GM18505 (cell line): ENCODE results near the gene SCAPER.

Experiments used
- ATAC-seq: cut with Tn5 transposase; IDR thresholded peaks from one replicate; pipeline ENCODE4 v1.9.1; 2021; ENCODE audit not compliant: unreplicated experiment
- POLR2A ChIP-seq: IDR thresholded peaks from 4 replicates; pipeline ENCODE4 v1.6.1; 2011; ENCODE audit warnings: borderline replicate concordance; ENCODE audit not compliant: insufficient read depth, insufficient read length; ENCODE audit errors: extremely low read depth

SCAPER gene

GRCh38 chr15:76366714-76367113 is 538.4 kb downstream of the SCAPER start:
- ATAC-seq: no peak
- TF ChIP-seq POLR2A: no peak

DNA sequence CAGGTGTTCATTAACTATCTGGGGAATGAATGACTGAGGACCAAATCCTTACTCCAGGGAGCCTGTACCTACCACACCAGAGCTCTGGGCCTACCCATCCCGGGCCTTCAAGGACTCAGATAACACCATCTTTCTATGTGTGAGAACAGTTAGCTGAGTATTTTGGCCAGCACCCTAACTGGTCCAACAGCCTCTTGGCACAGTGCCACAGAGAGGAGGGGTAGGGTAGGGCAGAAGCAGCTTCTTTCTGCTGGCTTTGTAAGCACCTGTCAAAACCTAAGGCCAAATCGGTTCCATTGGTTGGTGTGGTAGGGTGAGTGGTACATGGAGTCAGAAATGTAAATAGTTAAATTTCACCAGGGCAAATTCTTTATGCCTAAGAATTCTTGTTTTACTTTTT is 541.9 kb downstream of the SCAPER start:
- no peak for ATAC-seq
- no peak for TF ChIP-seq POLR2A

GRCh38 chr15:76360416-76360815 is 544.7 kb downstream of the SCAPER start:
- no peak for ATAC-seq
- TF ChIP-seq POLR2A: no peak

DNA sequence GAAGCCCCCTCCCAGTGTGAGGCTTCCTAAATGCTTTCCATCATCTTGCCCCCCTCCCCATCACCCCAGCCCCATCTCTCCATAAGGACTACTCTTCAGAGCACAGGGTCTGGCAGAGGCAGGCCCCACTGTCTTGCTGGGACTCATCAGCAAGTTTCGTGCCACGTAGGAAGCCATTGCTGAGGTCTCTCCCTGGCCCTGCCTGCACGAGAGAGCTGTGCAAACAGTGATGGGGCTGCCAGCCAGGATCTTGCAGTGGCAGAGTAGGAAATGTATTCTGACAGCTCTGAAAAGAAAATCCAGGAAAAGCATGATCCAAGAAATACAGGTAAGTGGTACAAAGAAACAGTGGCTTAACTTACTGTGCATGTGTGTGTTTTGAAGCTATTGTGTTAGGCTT is 546.0 kb downstream of the SCAPER start:
- TF ChIP-seq POLR2A: no peak
- ATAC-seq: no peak

GRCh38 chr15:76358453-76358852 is 546.7 kb downstream of the SCAPER start:
- no peak for ATAC-seq
- TF ChIP-seq POLR2A: no peak

- no peak for ATAC-seq
- TF ChIP-seq POLR2A: no peak
Measured at GRCh38 chr15:76354823-76355440, 550.2 kb downstream of the SCAPER start.

DNA sequence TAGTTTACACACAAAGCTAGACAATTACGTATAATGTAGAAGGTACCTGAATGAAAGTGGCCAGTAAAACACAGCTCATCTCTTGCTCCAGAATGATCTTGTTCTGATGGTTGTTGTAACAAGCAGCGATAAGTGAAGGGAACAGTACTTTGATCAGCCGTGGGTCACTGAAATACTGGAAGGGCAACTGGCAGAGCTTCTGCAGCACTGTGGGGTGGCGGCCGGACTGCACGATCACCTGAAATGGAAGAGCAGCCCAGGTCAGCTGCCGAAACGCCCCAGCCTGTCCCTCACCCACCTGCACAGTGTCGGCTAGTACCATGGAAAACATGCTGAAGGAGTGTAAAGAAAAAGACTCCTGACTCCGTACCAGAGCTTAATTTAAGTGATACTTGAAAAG is 551.2 kb downstream of the SCAPER start:
- no peak for ATAC-seq

GRCh38 chr15:76353023-76353577 is 552.0 kb downstream of the SCAPER start:
- ATAC-seq: no peak
- no peak for TF ChIP-seq POLR2A

More for the DNA sequence above, 551.2 kb downstream of the SCAPER start:
- no peak for TF ChIP-seq POLR2A

DNA sequence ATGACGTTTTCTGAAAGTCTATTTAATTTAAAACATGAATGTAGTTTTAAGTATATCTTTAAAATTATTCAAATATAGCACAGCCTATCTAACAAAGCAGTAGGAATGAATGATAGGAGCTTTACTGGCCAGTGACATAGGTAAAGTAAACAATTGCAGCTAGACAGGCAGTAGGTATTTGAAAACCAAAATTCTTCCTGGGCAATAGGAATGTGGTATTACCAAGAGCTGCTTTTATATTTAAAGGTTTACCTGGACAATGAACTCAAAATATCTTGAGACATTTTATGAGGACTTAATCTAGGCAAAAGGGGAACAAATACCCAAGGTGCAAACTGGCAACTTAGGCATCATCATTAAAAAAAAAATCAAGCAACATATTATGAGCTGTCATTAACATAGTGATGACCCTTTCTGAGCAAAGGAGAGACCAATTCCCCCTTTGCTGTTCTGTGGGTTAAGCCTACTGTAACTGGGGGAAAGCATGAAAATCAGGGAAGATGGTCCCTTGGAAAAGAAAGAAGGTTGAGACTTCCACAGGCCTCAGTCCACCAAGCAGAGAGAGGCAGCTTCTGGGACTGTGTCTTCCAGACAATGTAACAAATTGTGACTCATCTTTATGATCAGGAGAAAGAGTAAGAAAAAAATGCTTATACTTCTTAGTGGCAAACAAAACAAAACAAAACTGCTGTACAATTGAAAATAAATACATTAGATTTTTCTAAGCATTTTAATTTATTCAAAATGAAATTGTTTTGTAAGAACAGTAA is 555.7 kb downstream of the SCAPER start:
- ATAC-seq: no peak
- TF ChIP-seq POLR2A: no peak

DNA sequence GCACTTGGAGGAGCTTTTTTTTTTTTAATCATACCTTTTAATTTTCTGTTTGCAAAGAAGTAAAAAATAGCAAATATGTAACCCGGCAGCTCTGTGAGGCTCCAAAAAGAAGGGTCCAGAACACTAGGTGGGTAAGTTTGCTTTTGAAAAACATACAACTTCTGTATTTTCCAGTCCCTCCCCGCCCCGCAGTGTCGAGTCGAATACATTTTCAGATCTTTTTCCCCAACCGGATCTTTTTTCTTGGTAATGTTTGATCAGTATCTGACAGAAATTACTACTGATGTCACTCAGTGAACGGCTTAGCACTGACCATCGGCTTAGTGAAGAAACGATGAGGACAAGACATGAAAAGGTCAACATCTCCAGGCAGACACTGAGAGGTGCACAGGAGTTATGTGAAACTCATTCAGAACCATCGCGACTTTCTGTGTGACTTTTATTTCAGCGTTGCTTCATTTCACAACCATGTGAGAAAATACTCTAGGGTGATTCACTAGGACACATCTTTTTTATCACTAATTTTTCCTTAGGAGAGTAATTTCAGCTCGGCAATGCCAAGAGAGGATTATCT is 557.6 kb downstream of the SCAPER start:
- no peak for ATAC-seq
- no peak for TF ChIP-seq POLR2A

DNA sequence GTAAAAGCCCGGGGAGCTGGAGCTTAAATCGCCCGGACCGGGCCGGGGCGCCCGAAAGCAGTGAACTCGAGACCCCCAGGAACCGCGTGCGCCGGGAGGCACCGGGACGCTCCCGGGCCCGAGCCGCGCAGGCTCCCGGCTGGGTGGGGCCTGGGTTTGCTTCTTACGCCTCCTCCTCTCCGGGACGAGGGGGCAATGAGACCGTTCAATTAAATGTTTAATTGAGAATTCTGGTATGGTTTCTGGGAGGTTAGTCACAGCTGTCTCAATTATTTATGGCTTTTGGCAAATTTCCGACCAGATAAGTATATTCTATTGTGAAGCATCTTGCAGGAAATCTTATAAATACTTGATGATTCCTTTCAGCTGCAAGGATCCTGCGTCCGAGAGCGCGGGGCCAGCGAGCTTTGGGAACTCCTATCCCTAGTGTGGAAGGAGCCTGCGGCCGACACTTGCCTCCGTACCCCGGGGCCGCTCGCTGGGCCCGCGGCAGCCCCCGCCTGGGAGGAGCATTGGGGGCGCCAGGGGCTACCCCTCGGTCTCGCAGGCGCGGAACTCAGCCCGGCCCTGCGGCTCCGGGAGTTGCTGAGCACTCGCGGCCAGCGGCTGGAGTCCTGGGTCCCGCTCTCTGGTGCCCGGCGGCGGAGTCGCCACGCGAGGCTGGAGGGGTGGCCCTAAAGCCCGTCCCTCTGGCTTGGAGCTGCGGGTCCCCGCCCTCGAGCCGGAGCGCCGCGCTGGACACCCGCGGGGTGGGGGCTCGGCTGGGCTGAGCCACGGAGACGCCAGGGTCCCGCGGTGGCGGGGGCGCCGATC is 558.3 kb downstream of the SCAPER start:
- ATAC-seq: no peak
- TF ChIP-seq POLR2A: no peak

- ATAC-seq: no peak
Measured at GRCh38 chr15:76345880-76346668, 559.1 kb downstream of the SCAPER start.

More at GRCh38 chr15:76345880-76346668, 559.1 kb downstream of the SCAPER start:
- no peak for TF ChIP-seq POLR2A
